Osteocyte (in vitro differentiated cells): ENCODE measurements around the gene YBEY. TPM values are rescaled to one million over a fixed set of nuclear protein-coding genes. Genes with fewer than 3 reads are reported as not detected.
A peak's percentile ranks its signal among the peaks of the same experiment; 100 is the strongest.

Experiments used
- DNase-seq: peaks from one replicate; pipeline ENCODE4 v3.0.0; 2021; ENCODE audit warnings: mixed read lengths; ENCODE audit not compliant: unreplicated experiment; ENCODE audit errors: extremely low spot score
- H3K27ac Mint-ChIP-seq: one replicate; pipeline ENCODE4 v1.8.0; 2021; ENCODE audit warnings: mild to moderate bottlenecking, mixed read lengths; ENCODE audit not compliant: unreplicated experiment
- H3K27me3 Mint-ChIP-seq: one replicate; pipeline ENCODE4 v1.8.0; 2021; ENCODE audit warnings: mixed read lengths; ENCODE audit not compliant: unreplicated experiment
- H3K36me3 Mint-ChIP-seq: one replicate; pipeline ENCODE4 v1.8.0; 2021; ENCODE audit warnings: mixed read lengths; ENCODE audit not compliant: unreplicated experiment
- H3K4me1 Mint-ChIP-seq: one replicate; pipeline ENCODE4 v1.8.0; 2021; ENCODE audit warnings: mixed read lengths; ENCODE audit not compliant: unreplicated experiment
- H3K4me3 Mint-ChIP-seq: one replicate; pipeline ENCODE4 v1.8.0; 2021; ENCODE audit warnings: mild to moderate bottlenecking, moderate library complexity, mixed read lengths; ENCODE audit not compliant: unreplicated experiment
- H3K9me3 Mint-ChIP-seq: one replicate; pipeline ENCODE4 v1.8.0; 2021; ENCODE audit warnings: mixed read lengths; ENCODE audit not compliant: unreplicated experiment
- total RNA-seq: library from RNA; stranded (reverse); gene quantifications from 2 replicates; pipeline ENCODE4 v1.2.1, GENCODE V29; 2021
- TF ChIP-seq, protein P1 (sequence below): fragments of 200-600 bp; sonication (generic); IDR thresholded peaks from 2 replicates; pipeline ENCODE4 v1.5.0; 2021; ENCODE audit warnings: antibody characterized with exemption, mild to moderate bottlenecking, moderate library complexity

The YBEY gene
- total RNA-seq, 1 donor from 2014 or later, result 17.9 TPM

DNA sequence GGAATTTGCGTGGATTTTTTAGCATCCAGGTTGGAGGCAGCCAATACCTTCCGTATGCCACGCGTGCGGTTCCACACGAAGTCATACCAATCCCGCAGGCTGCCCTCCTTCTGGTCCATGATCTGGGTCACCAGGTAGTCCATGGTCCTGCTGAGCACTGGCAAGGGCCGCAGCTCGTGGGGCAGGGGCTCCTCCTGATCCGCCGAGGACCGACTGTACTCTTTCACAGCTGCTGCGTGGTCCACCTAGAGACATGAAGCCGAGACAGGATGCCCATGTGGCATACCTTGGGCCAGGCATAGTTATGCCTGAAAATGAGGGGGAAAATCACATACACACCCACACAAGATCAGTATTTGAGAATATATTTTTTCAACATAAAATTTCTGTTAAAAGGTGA, 12.8 kb upstream of the YBEY start:
- Mint-ChIP-seq H3K27me3 (no peaks in the 10 kb centered on the region), H3K4me1 (no peaks in the 10 kb centered on the region), H3K27ac (no peak overlapping the region), H3K9me3 (no peaks in the 10 kb centered on the region), H3K36me3 (peaks cover 50% of the 10 kb centered on the region), H3K4me3 (no peak overlapping the region)
- no peak for DNase-seq
- TF ChIP-seq, protein P1, sequence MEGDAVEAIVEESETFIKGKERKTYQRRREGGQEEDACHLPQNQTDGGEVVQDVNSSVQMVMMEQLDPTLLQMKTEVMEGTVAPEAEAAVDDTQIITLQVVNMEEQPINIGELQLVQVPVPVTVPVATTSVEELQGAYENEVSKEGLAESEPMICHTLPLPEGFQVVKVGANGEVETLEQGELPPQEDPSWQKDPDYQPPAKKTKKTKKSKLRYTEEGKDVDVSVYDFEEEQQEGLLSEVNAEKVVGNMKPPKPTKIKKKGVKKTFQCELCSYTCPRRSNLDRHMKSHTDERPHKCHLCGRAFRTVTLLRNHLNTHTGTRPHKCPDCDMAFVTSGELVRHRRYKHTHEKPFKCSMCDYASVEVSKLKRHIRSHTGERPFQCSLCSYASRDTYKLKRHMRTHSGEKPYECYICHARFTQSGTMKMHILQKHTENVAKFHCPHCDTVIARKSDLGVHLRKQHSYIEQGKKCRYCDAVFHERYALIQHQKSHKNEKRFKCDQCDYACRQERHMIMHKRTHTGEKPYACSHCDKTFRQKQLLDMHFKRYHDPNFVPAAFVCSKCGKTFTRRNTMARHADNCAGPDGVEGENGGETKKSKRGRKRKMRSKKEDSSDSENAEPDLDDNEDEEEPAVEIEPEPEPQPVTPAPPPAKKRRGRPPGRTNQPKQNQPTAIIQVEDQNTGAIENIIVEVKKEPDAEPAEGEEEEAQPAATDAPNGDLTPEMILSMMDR, result no peak

DNA sequence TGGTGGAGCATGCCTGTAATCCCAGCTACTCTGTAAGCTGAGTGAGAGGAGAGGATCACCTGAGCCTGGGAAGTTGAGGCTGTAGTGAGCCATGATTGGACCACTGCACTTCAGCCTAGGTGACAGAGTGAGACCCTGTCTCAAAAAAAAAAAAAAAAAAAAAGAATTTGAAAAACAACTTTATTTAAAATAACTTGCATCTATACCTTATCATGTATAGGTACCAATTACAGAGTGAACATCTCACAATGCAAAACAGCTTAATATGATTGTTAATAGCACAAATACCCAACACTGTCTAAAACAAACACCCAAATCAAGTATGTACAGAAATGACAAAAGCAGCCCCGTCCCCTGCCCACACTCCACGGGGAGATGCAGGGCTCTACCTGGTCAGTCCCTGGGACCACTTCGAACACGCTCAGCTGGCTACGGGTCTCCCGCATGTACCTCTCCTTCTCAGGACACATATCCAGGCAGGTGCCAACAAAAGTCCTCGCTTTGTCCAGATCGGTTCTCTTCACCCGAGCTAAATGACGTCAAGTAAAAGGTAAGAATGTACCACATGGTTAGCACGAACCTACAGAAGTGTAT, 11.2 kb upstream of the YBEY start:
- Mint-ChIP-seq H3K27me3 (no peaks in the 10 kb centered on the region), H3K9me3 (no peaks in the 10 kb centered on the region), H3K36me3 (peaks cover 50% of the 10 kb centered on the region), H3K27ac (no peak overlapping the region), H3K4me1 (no peaks in the 10 kb centered on the region), H3K4me3 (no peak overlapping the region)
- no peak for DNase-seq
- TF ChIP-seq, protein P1, result no peak

DNA sequence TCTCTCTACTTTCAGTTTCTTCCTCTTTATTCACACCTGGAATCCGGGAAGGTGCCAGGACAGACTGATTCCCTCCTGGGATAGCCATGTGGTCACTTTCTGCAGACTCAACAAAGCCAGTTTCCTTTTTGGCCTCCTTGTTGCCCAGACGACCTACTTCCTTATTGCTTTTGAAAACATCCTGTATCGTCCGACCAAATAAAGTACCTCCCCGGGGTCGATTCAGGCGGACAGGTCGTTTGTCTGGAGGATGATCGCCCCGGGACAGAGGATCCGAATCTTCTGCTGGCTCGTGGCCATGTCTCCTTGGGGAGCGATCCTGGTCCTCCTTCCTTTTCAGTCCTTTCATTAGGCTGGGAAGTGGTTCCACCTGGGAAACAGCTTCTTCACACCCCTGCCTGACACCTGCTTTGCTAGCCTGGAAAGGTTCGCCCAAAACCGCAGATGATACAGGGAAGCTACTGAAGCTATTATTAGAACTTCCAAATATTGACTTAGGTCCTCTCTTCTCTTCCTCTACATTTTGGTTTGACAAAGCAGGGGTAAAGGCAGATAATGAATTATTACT, 2.0 kb upstream of the YBEY start:
- Mint-ChIP-seq H3K4me1 (peaks cover 44% of the 10 kb centered on the region), H3K9me3 (no peaks in the 10 kb centered on the region), H3K27me3 (no peaks in the 10 kb centered on the region), H3K4me3 (peak overlapping the region; percentile 50), H3K27ac (peak overlapping the region; percentile 73), H3K36me3 (peaks cover 18% of the 10 kb centered on the region)
- no peak for DNase-seq
- TF ChIP-seq, protein P1, result no peak

DNA sequence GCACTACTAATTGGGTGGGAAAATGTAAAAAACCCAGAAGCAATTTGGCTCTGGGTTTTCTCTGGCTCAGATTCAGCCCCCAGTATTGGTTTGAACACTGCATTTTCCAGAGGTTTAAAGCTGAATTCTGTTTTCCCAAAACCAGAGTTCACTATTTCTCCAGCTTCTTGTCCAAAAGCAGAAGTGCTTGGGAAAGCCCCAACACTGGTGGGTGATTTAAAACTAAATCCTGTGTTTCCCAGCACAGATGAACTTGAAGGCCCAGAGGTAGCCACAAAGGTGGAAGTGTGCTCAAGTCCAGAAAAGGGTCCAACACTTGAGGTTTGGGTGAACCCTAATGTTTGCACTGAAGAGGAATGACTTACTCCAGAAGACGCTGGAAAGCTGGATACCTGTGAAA, 1.4 kb upstream of the YBEY start:
- H3K27ac Mint-ChIP-seq, result no peak overlapping the region

DNA sequence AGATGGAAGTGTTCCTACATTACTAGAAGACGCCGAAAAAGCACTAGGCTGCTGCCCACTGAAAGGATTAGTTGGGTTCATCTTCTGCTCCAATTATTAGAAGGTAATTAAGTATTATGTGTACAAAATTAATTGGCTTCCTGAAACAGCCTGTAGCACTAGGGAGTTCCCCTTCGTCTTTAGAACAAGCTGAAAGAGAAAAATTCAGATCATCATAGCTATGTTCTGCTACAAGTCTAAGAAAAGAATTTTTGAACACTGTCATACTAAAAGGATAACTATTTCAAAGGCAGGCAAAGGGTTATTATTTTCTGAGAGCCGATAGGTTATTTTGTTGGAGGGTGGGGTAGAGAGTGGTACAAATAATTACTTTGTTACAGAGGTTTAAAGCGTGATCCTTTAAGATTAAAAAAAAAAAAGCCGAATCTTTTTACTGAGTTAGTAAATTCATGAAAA, 908 bp upstream of the YBEY start, which contains the start of gene MCM3AP:
Gene MCM3AP (minus strand): TSS at position 406 of the 456 bp plus-strand sequence. CDS start 325 bp downstream, at position 81.
- Mint-ChIP-seq H3K9me3 (no peaks in the 10 kb centered on the region), H3K4me1 (peaks cover 44% of the 10 kb centered on the region), H3K27me3 (no peaks in the 10 kb centered on the region), H3K4me3 (peak within 1 kb of the TSS; percentile 95), H3K27ac (peak within 1 kb of the TSS; percentile 98), H3K36me3 (peaks cover 9% of the 10 kb centered on the region)
- no peak for DNase-seq
- TF ChIP-seq, protein P1, result no peak

More for the DNA sequence above, 1.4 kb upstream of the YBEY start:
- Mint-ChIP-seq H3K27me3 (no peaks in the 10 kb centered on the region), H3K9me3 (no peaks in the 10 kb centered on the region), H3K4me1 (peaks cover 44% of the 10 kb centered on the region), H3K36me3 (peaks cover 14% of the 10 kb centered on the region), H3K4me3 (peak overlapping the region; percentile 88)
- TF ChIP-seq, protein P1, result no peak
- no peak for DNase-seq
